GM12878 (cell line): ENCODE measurements around the gene RPS4Y1. TPM values are rescaled to one million over a fixed set of nuclear protein-coding genes. Genes with fewer than 3 reads are reported as not detected.

Source experiments
- ATAC-seq: fragments of 200-7000 bp; cut with Tn5 transposase; 3 replicates; pipeline ENCODE4 v1.9.1; 2020; ENCODE audit warnings: mild to moderate bottlenecking, moderate library complexity
- BruUV-seq: library from RNA; stranded (reverse); fragments of 400-500 nt; replicated peaks from 2 replicates; lab custom pipeline; 2021; lab: Mats Ljungman, UMichigan
- CTCF ChIA-PET: fragments of 300-600 bp; sonication (Branson Sonifier 250); formaldehyde crosslinking; extraction: SDS; loops from one replicate; lab custom pipeline; 2021; ENCODE audit warnings: inconsistent platforms; lab: Yijun Ruan, JAX
- POLR2A ChIA-PET: fragments of 350-600 bp; formaldehyde crosslinking; extraction: SDS; loops from one replicate; lab custom pipeline; 2021; ENCODE audit warnings: inconsistent platforms; lab: Charles Lee
- RAD21 ChIA-PET: fragments of 300-600 bp; sonication (Branson Sonifier 250); formaldehyde crosslinking; loops from one replicate; lab custom pipeline; 2023; ENCODE audit warnings: antibody characterized with exemption; ENCODE audit not compliant: unreplicated experiment; lab: Charles Lee
- SMC1A ChIA-PET: fragments of 300-600 bp; sonication (Branson Sonifier 250); formaldehyde crosslinking; loops from one replicate; lab custom pipeline; 2023; ENCODE audit not compliant: unreplicated experiment, uncharacterized antibody; lab: Charles Lee
- DNase-seq: peaks from one replicate; pipeline ENCODE4 v3.0.0-alpha.2; 2011; ENCODE audit warnings: low read depth, low spot score
- FAIRE-seq: peaks from 3 replicates; lab custom pipeline; 2011; peaks lifted over from hg19 to GRCh38; lab: Jason Lieb, UNC
- H2AFZ ChIP-seq: 2 replicates; pipeline ENCODE4 v1.6.0; 2011; ENCODE audit warnings: low read depth, low read length, control low read depth; ENCODE audit not compliant: control insufficient read depth
- H3K27ac ChIP-seq: 2 replicates; pipeline ENCODE4 v1.5.1; 2011; ENCODE audit warnings: control low read depth; ENCODE audit not compliant: control insufficient read depth, insufficient read depth
- H3K27me3 ChIP-seq, 2 experiments: replicated peaks in 1 of 2; 2 replicates each; pipeline versions ENCODE4 v1.6.0 to v1.6.1; 2011; ENCODE audit warnings: low read length in 1 of 2; ENCODE audit not compliant: control insufficient read depth in 2 of 2, insufficient read depth in 2 of 2
- H3K36me3 ChIP-seq, 2 experiments: 2 replicates each; pipeline ENCODE4 v1.5.1; 2011; ENCODE audit warnings: low read length in 1 of 2; ENCODE audit not compliant: control insufficient read depth in 2 of 2, insufficient read depth in 2 of 2
- H3K4me1 ChIP-seq: 2 replicates; pipeline ENCODE4 v1.6.1; 2011; ENCODE audit warnings: mild to moderate bottlenecking, low read length, moderate library complexity, mixed read lengths; ENCODE audit not compliant: control insufficient read depth, insufficient read depth
- H3K4me2 ChIP-seq: 2 replicates; pipeline ENCODE4 v1.6.0; 2011; ENCODE audit warnings: control low read depth; ENCODE audit not compliant: control insufficient read depth, insufficient read depth
- H3K4me3 ChIP-seq: fragments of 200-600 bp; sonication (generic); 2 replicates; pipeline ENCODE4 v1.5.1; 2016
- H3K79me2 ChIP-seq: 2 replicates; pipeline ENCODE4 v1.6.0; 2011; ENCODE audit warnings: low read length; ENCODE audit not compliant: control insufficient read depth, insufficient read depth
- H3K9ac ChIP-seq: 2 replicates; pipeline ENCODE4 v1.8.0; 2011; ENCODE audit warnings: low read length, control low read depth, mixed read lengths; ENCODE audit not compliant: control insufficient read depth, insufficient read depth
- H3K9me3 ChIP-seq: replicated peaks from 3 replicates; pipeline ENCODE4 v1.5.1; 2011; ENCODE audit warnings: mild to moderate bottlenecking, low read length; ENCODE audit not compliant: control insufficient read depth, insufficient read depth
- H4K20me1 ChIP-seq: 2 replicates; pipeline ENCODE4 v1.6.0; 2011; ENCODE audit not compliant: control insufficient read depth, insufficient read depth
- DPF2 ChIP-seq: fragments of 450-650 bp; IDR thresholded peaks from 2 replicates; pipeline ENCODE4 v1.6.1; 2017; ENCODE audit warnings: mild to moderate bottlenecking
- KLF5 ChIP-seq: fragments of 450-650 bp; IDR thresholded peaks from 2 replicates; pipeline ENCODE4 v1.6.1; 2014; ENCODE audit warnings: mild to moderate bottlenecking; ENCODE audit not compliant: partially characterized antibody
- MYC ChIP-seq: IDR thresholded peaks from 2 replicates; pipeline ENCODE4 v1.6.1; 2011; ENCODE audit warnings: mild to moderate bottlenecking, low read length, moderate library complexity, inconsistent platforms; ENCODE audit not compliant: insufficient read depth, insufficient replicate concordance, insufficient read length, severe bottlenecking
- NFIC ChIP-seq: IDR thresholded peaks from 2 replicates; pipeline ENCODE4 v1.6.1; 2012; ENCODE audit warnings: low read depth, mild to moderate bottlenecking, inconsistent platforms, low read length, moderate library complexity
- PAX8 ChIP-seq: fragments of 450-650 bp; IDR thresholded peaks from 2 replicates; pipeline ENCODE4 v1.6.1; 2017; ENCODE audit warnings: mild to moderate bottlenecking, moderate library complexity
- POLR2AphosphoS5 ChIP-seq: IDR thresholded peaks from 2 replicates; pipeline ENCODE4 v1.6.1; 2011; ENCODE audit warnings: mild to moderate bottlenecking, low read length, inconsistent platforms
- RBBP5 ChIP-seq: fragments of 200-600 bp; sonication (generic); conservative IDR thresholded peaks from 2 replicates; pipeline ENCODE4 v1.6.1; 2016
- RUNX3 ChIP-seq: IDR thresholded peaks from 2 replicates; pipeline ENCODE4 v1.6.1; 2012; ENCODE audit warnings: low read length, inconsistent platforms
- SIX5 ChIP-seq: IDR thresholded peaks from 2 replicates; pipeline ENCODE4 v1.6.1; 2011; ENCODE audit warnings: mild to moderate bottlenecking, low read depth, low read length, moderate library complexity; ENCODE audit not compliant: severe bottlenecking
- WRNIP1 ChIP-seq: IDR thresholded peaks from 2 replicates; pipeline ENCODE4 v1.6.1; 2011; ENCODE audit warnings: low read depth, low read length, improper control_type of control experiment, borderline replicate concordance
- ZNF24 ChIP-seq: fragments of 450-650 bp; IDR thresholded peaks from 2 replicates; pipeline ENCODE4 v1.6.1; 2017; ENCODE audit warnings: antibody characterized with exemption, mild to moderate bottlenecking
- ZNF384 ChIP-seq: IDR thresholded peaks from 2 replicates; pipeline ENCODE4 v1.6.1; 2012; ENCODE audit warnings: low read depth, mild to moderate bottlenecking, low read length, improper control_type of control experiment, borderline replicate concordance
- WGBS: methylation state at CpG from one replicate; pipeline ENCODE4 v1.1.6; 2016; ENCODE audit warnings: low lambda C conversion rate; ENCODE audit not compliant: insufficient replicate concordance, insufficient coverage; ENCODE audit errors: missing lambda C conversion rate; 5-methylcytosine and 5-hydroxymethylcytosine counted together
- in situ Hi-C: fragments of 300-500 bp; cut with MboI; formaldehyde crosslinking; loops from 9 replicates; pipeline ENCODE4 v1.14.3; 2018; ENCODE audit warnings: mixed read lengths
- intact Hi-C: fragments of 100-400 bp; cut with micrococcal nuclease; formaldehyde crosslinking; loops from one replicate; pipeline ENCODE4 v1.14.2; 2022; ENCODE audit not compliant: unreplicated experiment
- polyA plus RNA-seq, 11 experiments: library from polyadenylated mRNA; depleted of rRNA in 4 of 11; unstranded in 6 of 11; stranded (reverse) in 5 of 11; fragments of >200 nt; fragmentation: Nextera tagmentation in 4 of 11; fragmentation: Illumina TruSeq in 1 of 11; extraction: Ambion mirVana in 4 of 11; extraction: Trizol in 1 of 11; gene quantifications; 1 replicate in 1 of 11; 2 replicates in 10 of 11; pipeline versions ENCODE4 v1.2.1 to v1.2.3, GENCODE V29; 2011 to 2016; ENCODE audit warnings: inconsistent platforms in 2 of 11, missing spikeins in 2 of 11, low read depth in 1 of 11
- total RNA-seq, 4 experiments: library from RNA; depleted of rRNA in 3 of 4; stranded (reverse); fragments of >200 nt in 3 of 4; fragmentation: Illumina TruSeq in 1 of 4; extraction: Trizol in 1 of 4; gene quantifications; 2 replicates each; pipeline versions ENCODE4 v1.2.1 to v1.2.3, GENCODE V29; 2013 to 2021
- TF ChIP-seq, protein P1 (sequence below): fragments of 450-650 bp; IDR thresholded peaks from 2 replicates; pipeline ENCODE4 v1.6.1; 2017; ENCODE audit warnings: antibody characterized with exemption, mild to moderate bottlenecking, moderate library complexity
- TF ChIP-seq, protein P2 (sequence below): fragments of 450-650 bp; IDR thresholded peaks from 2 replicates; pipeline ENCODE4 v1.6.1; 2017; ENCODE audit warnings: borderline replicate concordance

The RPS4Y1 gene
- total and polyA plus RNA-seq, 10 of the 15 experiments (the other 5 are each of a cell fraction or from before 2014, with no cell fraction given): 0.32 to 0.46 TPM; not detected in 8

DNA sequence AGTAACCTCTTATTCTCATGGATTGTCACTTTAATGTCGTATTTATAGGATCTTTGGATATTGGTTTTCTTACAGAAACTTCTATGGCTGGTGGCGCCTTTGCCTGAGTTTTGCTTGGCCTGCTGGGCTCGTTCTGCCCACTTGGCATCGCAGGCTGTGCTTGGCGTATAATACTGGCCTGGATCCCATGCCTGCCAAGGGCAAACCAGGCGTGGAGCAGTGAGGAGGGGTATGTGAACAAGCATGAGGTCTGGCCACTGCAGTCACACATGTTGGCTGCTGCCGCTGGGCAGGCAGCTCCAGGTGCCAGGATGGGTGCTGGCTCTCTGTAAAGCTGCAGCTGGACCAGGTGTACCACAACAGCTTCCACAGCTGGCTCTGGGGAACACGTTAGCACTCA is 26.1 kb downstream of the RPS4Y1 start:
- Histone ChIP-seq H3K27ac (no peak overlapping the region), H3K9me3 (no peaks in the 10 kb centered on the region), H3K36me3 (no peaks in the 10 kb centered on the region), H3K4me3 (no peak overlapping the region), H2AFZ (no peak overlapping the region), H3K4me1 (no peaks in the 10 kb centered on the region), H3K79me2 (no peaks in the 10 kb centered on the region), H3K27me3 (no peaks in the 10 kb centered on the region), H3K9ac (no peak overlapping the region), H3K4me2 (no peak overlapping the region), H4K20me1 (no peaks in the 10 kb centered on the region)
- DNase-seq (no peak), ATAC-seq (no peak), FAIRE-seq (no peak)
- intact Hi-C loops (no loop called here), in situ Hi-C loops (no loop called here)
- ChIA-PET RAD21 (no interaction called here), SMC1A (no interaction called here), POLR2A (no interaction called here), CTCF (no interaction called here)
- BruUV-seq: no TSS peak
- no CpG with 5 or more reads among the region's 8 CpGs for WGBS
- TF ChIP-seq NFIC: no peak
- no peak for TF ChIP-seq SIX5
- no peak for TF ChIP-seq WRNIP1
- TF ChIP-seq POLR2AphosphoS5: no peak
- no peak for TF ChIP-seq ZNF384
- no peak for TF ChIP-seq MYC
- TF ChIP-seq ZNF24: no peak

DNA sequence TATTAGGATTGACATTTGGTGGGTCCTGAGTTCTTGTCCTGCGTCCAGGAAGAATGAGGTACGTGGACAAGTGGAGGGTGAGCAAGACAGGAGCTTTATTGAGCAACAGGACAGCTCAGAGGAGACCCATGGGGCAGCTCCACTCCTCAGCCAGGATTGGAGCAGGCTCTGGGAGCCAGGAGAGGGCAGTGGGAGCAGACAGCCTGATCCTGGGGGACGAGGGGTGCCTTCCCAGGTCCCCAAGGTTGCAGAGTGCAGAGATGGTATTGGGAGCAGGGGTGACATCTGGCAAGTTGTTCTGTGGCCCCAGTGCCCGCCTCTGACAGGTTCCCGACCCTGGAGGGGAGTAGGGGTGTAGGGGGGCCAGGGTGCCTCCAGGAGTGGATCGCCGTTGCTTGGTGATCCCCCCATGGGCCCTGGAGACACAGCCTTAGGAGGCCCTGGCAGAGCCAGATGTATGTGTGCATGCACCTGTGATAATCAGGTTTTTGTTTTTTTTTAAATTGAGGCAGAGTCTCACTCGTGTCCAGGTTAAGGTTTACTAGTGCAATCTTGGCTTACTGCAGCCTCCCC is 26.7 kb downstream of the RPS4Y1 start:
- Histone ChIP-seq H3K4me3 (no peak overlapping the region), H3K4me2 (no peak overlapping the region), H3K36me3 (no peaks in the 10 kb centered on the region), H3K9ac (no peak overlapping the region), H2AFZ (no peak overlapping the region), H3K79me2 (no peaks in the 10 kb centered on the region), H3K27me3 (no peaks in the 10 kb centered on the region), H3K4me1 (no peaks in the 10 kb centered on the region), H3K9me3 (no peaks in the 10 kb centered on the region), H4K20me1 (no peaks in the 10 kb centered on the region), H3K27ac (no peak overlapping the region)
- FAIRE-seq (no peak), ATAC-seq (no peak), DNase-seq (no peak)
- ChIA-PET CTCF (no interaction called here), RAD21 (no interaction called here), POLR2A (no interaction called here), SMC1A (no interaction called here)
- no TSS peak for BruUV-seq
- intact Hi-C loops (no loop called here), in situ Hi-C loops (no loop called here)
- WGBS: no CpG with 5 or more reads among the region's 8 CpGs
- no peak for TF ChIP-seq PAX8
- TF ChIP-seq, protein P1, sequence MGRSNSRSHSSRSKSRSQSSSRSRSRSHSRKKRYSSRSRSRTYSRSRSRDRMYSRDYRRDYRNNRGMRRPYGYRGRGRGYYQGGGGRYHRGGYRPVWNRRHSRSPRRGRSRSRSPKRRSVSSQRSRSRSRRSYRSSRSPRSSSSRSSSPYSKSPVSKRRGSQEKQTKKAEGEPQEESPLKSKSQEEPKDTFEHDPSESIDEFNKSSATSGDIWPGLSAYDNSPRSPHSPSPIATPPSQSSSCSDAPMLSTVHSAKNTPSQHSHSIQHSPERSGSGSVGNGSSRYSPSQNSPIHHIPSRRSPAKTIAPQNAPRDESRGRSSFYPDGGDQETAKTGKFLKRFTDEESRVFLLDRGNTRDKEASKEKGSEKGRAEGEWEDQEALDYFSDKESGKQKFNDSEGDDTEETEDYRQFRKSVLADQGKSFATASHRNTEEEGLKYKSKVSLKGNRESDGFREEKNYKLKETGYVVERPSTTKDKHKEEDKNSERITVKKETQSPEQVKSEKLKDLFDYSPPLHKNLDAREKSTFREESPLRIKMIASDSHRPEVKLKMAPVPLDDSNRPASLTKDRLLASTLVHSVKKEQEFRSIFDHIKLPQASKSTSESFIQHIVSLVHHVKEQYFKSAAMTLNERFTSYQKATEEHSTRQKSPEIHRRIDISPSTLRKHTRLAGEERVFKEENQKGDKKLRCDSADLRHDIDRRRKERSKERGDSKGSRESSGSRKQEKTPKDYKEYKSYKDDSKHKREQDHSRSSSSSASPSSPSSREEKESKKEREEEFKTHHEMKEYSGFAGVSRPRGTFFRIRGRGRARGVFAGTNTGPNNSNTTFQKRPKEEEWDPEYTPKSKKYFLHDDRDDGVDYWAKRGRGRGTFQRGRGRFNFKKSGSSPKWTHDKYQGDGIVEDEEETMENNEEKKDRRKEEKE: no peak
- TF ChIP-seq DPF2: no peak
- TF ChIP-seq KLF5: no peak
- TF ChIP-seq RUNX3: no peak
- TF ChIP-seq RBBP5: no peak
- TF ChIP-seq, protein P2, sequence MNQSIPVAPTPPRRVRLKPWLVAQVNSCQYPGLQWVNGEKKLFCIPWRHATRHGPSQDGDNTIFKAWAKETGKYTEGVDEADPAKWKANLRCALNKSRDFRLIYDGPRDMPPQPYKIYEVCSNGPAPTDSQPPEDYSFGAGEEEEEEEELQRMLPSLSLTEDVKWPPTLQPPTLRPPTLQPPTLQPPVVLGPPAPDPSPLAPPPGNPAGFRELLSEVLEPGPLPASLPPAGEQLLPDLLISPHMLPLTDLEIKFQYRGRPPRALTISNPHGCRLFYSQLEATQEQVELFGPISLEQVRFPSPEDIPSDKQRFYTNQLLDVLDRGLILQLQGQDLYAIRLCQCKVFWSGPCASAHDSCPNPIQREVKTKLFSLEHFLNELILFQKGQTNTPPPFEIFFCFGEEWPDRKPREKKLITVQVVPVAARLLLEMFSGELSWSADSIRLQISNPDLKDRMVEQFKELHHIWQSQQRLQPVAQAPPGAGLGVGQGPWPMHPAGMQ: no peak
